Trophoblast cell (in vitro differentiated cells and primary cell): ENCODE measurements around the gene LDHB.
A peak's percentile ranks its signal among the peaks of the same experiment; 100 is the strongest.
"Not testable (repeated sequence)": the region's sequence is repeated elsewhere in the genome, so short reads cannot be mapped to it uniquely, and the experiment has no call there.

Source experiments
- DNase-seq, 2 donors: peaks; one replicate each; pipeline ENCODE4 v3.0.0-alpha.2; 2016
- H2AFZ ChIP-seq: 2 replicates; pipeline ENCODE4 v1.6.1; 2013; ENCODE audit warnings: low read length, moderate library complexity, mild to moderate bottlenecking; ENCODE audit not compliant: insufficient read depth, poor library complexity
- H2AK5ac ChIP-seq: 2 replicates; pipeline ENCODE4 v1.6.1; 2013; ENCODE audit warnings: mild to moderate bottlenecking, low read length
- H2BK120ac ChIP-seq: 2 replicates; pipeline ENCODE4 v1.6.1; 2013; ENCODE audit warnings: low read length, mild to moderate bottlenecking, moderate library complexity; ENCODE audit not compliant: insufficient read depth, poor library complexity
- H2BK12ac ChIP-seq: 2 replicates; pipeline ENCODE4 v1.6.1; 2013; ENCODE audit warnings: mild to moderate bottlenecking, low read length, moderate library complexity
- H2BK5ac ChIP-seq: 2 replicates; pipeline ENCODE4 v1.6.1; 2013; ENCODE audit warnings: low read length, low read depth, moderate library complexity, mild to moderate bottlenecking; ENCODE audit not compliant: poor library complexity
- H3K14ac ChIP-seq: 2 replicates; pipeline ENCODE4 v1.6.1; 2013; ENCODE audit warnings: mild to moderate bottlenecking, low read length
- H3K18ac ChIP-seq: 2 replicates; pipeline ENCODE4 v1.6.1; 2013; ENCODE audit warnings: mild to moderate bottlenecking, low read length
- H3K23ac ChIP-seq: 2 replicates; pipeline ENCODE4 v1.6.1; 2013; ENCODE audit warnings: low read length
- H3K27ac ChIP-seq: 2 replicates; pipeline ENCODE4 v1.5.1; 2013; ENCODE audit warnings: low read depth, mild to moderate bottlenecking, inconsistent platforms, low read length, moderate library complexity
- H3K27me3 ChIP-seq: 2 replicates; pipeline ENCODE4 v1.6.1; 2013; ENCODE audit warnings: inconsistent platforms, mild to moderate bottlenecking, low read length, moderate library complexity; ENCODE audit not compliant: insufficient read depth
- H3K36me3 ChIP-seq, 2 experiments: 1 replicate in 1 of 2; 2 replicates in 1 of 2; pipeline ENCODE4 v1.6.1; 2013; ENCODE audit warnings: low read length in 2 of 2, mild to moderate bottlenecking in 2 of 2, moderate library complexity in 1 of 2; ENCODE audit not compliant: insufficient read depth in 2 of 2, control insufficient read depth in 1 of 2
- H3K4ac ChIP-seq: 2 replicates; pipeline ENCODE4 v1.6.1; 2013; ENCODE audit warnings: low read depth, mild to moderate bottlenecking, low read length, moderate library complexity
- H3K4me1 ChIP-seq, 2 experiments: 1 replicate in 1 of 2; 2 replicates in 1 of 2; pipeline ENCODE4 v1.6.1; 2013; ENCODE audit warnings: low read length in 2 of 2, mild to moderate bottlenecking in 2 of 2, moderate library complexity in 1 of 2; ENCODE audit not compliant: insufficient read depth in 2 of 2, control insufficient read depth in 1 of 2
- H3K4me2 ChIP-seq: 2 replicates; pipeline ENCODE4 v1.6.1; 2013; ENCODE audit warnings: inconsistent platforms, mild to moderate bottlenecking, low read length, moderate library complexity
- H3K4me3 ChIP-seq: 2 replicates; pipeline ENCODE4 v1.5.1; 2013; ENCODE audit warnings: mild to moderate bottlenecking, low read depth, low read length, inconsistent platforms
- H3K79me1 ChIP-seq: one replicate; pipeline ENCODE4 v1.6.1; 2013; ENCODE audit warnings: low read length
- H3K79me2 ChIP-seq: 2 replicates; pipeline ENCODE4 v1.6.1; 2013; ENCODE audit warnings: low read length, mild to moderate bottlenecking; ENCODE audit not compliant: control insufficient read depth, insufficient read depth, poor library complexity
- H3K9ac ChIP-seq: 2 replicates; pipeline ENCODE4 v1.6.1; 2013; ENCODE audit warnings: mild to moderate bottlenecking, low read length
- H3K9me3 ChIP-seq: 2 replicates; pipeline ENCODE4 v1.6.1; 2013; ENCODE audit warnings: low read depth, mild to moderate bottlenecking, control low read depth, inconsistent platforms, low read length; ENCODE audit not compliant: insufficient read depth
- H4K12ac ChIP-seq: 2 replicates; pipeline ENCODE4 v1.6.1; 2013; ENCODE audit warnings: low read depth, mild to moderate bottlenecking, low read length, moderate library complexity
- H4K8ac ChIP-seq: 2 replicates; pipeline ENCODE4 v1.6.1; 2013; ENCODE audit warnings: low read depth, mild to moderate bottlenecking, low read length, moderate library complexity
- H4K91ac ChIP-seq: one replicate; pipeline ENCODE4 v1.6.1; 2013; ENCODE audit warnings: low read depth, mild to moderate bottlenecking, low read length, moderate library complexity
- WGBS: extraction: QIAGEN DNeasy Blood & Tissue Kit; methylation state at CpG from one replicate; pipeline ENCODE4 v1.1.7; 2013; ENCODE audit warnings: missing lambda C conversion rate; ENCODE audit not compliant: insufficient read length, insufficient coverage; ENCODE audit errors: extremely low coverage; 5-methylcytosine and 5-hydroxymethylcytosine counted together

LDHB gene

GRCh38 chr12:21662122-21662792 is 4.6 kb upstream of the LDHB start:
- Histone ChIP-seq H3K23ac (no peak overlapping the region), H3K4ac (no peak overlapping the region), H2BK5ac (no peak overlapping the region), H2AFZ (no peak overlapping the region), H3K4me1 (peaks cover 0 to 2% of the 10 kb centered on the region in 2 experiments), H4K8ac (no peak overlapping the region), H3K27ac (no peak overlapping the region), H3K4me2 (no peak overlapping the region), H3K79me2 (peaks cover 3% of the 10 kb centered on the region), H2AK5ac (no peak overlapping the region), H4K12ac (no peak overlapping the region), H2BK12ac (no peak overlapping the region), H4K91ac (no peak overlapping the region), H3K9me3 (no peaks in the 10 kb centered on the region), H3K36me3 (no peaks in the 10 kb centered on the region), H2BK120ac (no peak overlapping the region), H3K4me3 (no peak overlapping the region), H3K79me1 (peaks cover 3% of the 10 kb centered on the region), H3K27me3 (no peaks in the 10 kb centered on the region), H3K18ac (no peak overlapping the region), H3K9ac (no peak overlapping the region), H3K14ac (no peak overlapping the region)
- WGBS: no CpG with 5 or more reads among the region's 27 CpGs
- no peak for DNase-seq

DNA sequence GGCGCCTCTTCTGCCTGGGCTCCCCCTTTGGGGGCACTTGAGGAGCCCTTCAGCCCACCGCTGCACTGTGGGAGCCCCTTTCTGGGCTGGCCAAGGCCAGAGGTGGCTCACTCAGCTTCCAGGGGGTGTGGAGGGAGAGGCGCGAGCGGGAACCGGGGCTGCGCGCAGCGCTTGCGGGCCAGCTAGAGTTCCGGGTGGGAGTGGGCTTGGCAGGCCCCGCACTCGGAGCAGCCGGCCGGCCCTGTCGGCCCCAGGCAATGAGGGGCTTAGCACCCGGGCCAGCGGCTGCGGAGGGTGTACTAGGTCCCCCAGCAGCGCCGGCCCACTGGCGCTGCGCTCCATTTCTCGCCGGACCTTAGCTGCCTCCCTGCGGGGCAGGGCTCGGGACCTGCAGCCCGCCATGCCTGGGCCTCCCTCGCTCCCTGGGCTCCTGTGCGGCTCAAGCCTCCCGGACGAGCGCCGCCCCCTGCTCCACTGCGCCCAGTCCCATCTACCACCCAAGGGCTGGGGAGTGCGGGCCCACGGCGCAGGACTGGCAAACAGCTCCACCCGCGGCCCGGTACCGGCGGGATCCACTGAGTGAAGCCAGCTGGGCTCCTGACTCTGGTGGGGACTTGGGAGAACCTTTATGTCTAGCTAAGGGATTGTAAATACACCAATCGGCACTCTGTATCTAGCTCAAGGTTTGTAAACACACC is 3.9 kb upstream of the LDHB start:
- no CpG with 5 or more reads among the region's 44 CpGs for WGBS
- H3K79me1 ChIP-seq, H3K79me2 ChIP-seq, H2BK5ac ChIP-seq, H3K27ac ChIP-seq, H4K8ac ChIP-seq, H2BK120ac ChIP-seq, H3K4ac ChIP-seq, H3K23ac ChIP-seq, H3K4me3 ChIP-seq, H2AFZ ChIP-seq, H2AK5ac ChIP-seq, H3K36me3 ChIP-seq, H4K12ac ChIP-seq, H2BK12ac ChIP-seq, H3K18ac ChIP-seq, DNase-seq, H3K9me3 ChIP-seq, H3K9ac ChIP-seq, H3K4me2 ChIP-seq, H4K91ac ChIP-seq, H3K27me3 ChIP-seq, H3K14ac ChIP-seq, H3K4me1 ChIP-seq: not testable (repeated sequence)

DNA sequence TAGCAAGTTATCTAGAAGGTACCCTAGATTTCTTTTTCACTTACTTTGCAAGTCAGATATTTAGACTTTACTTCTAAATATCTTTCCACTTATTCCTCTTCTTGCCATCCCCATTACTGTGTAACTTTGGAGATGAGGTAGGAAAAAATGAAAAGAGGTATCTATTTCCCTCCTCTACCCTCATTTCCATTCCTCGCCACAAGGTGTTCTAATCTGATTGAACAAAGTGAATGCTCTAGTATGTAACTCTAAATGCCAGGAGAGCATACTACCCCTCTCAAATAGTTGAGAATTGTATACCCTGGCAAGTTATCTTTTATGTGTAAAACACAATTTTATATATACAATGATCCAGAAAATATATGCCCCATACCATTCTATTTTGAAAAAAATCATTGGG is 1.7 kb upstream of the LDHB start:
- H3K14ac ChIP-seq: no peak overlapping the region
- DNase-seq: peak in 1 of 2 donors; percentile 18
- H3K4me3 ChIP-seq: no peak overlapping the region
- peaks cover 0 to 2% of the 10 kb centered on the region in 2 experiments for H3K4me1 ChIP-seq
- no peak overlapping the region for H2AFZ ChIP-seq
- H4K8ac ChIP-seq: no peak overlapping the region
- no peak overlapping the region for H3K27ac ChIP-seq
- H4K91ac ChIP-seq: no peak overlapping the region
- H2AK5ac ChIP-seq: no peak overlapping the region
- H3K36me3 ChIP-seq: peaks cover 1 to 4% of the 10 kb centered on the region in 2 experiments
- no peaks in the 10 kb centered on the region for H3K27me3 ChIP-seq
- H3K4ac ChIP-seq: no peak overlapping the region
- H2BK12ac ChIP-seq: no peak overlapping the region
- WGBS: no CpG with 5 or more reads among the region's 1 CpG
- no peak overlapping the region for H2BK5ac ChIP-seq
- H3K18ac ChIP-seq: no peak overlapping the region
- H3K79me2 ChIP-seq: peaks cover 4% of the 10 kb centered on the region
- no peak overlapping the region for H3K4me2 ChIP-seq
- no peak overlapping the region for H4K12ac ChIP-seq
- H3K9ac ChIP-seq: no peak overlapping the region
- H2BK120ac ChIP-seq: no peak overlapping the region
- H3K9me3 ChIP-seq: no peaks in the 10 kb centered on the region
- peaks cover 7% of the 10 kb centered on the region for H3K79me1 ChIP-seq
- H3K23ac ChIP-seq: no peak overlapping the region

- no peak overlapping the region for H2AK5ac ChIP-seq
- no peaks in the 10 kb centered on the region for H3K27me3 ChIP-seq
- peaks cover 4 to 8% of the 10 kb centered on the region in 2 experiments for H3K36me3 ChIP-seq
- H2BK5ac ChIP-seq: peak overlapping the region; percentile 60
- peak overlapping the region; percentile 35 for H3K4ac ChIP-seq
- H3K9ac ChIP-seq: peak overlapping the region; percentile 92
- DNase-seq: peak in 1 of 2 donors; percentile 23
- peaks cover 7% of the 10 kb centered on the region for H3K79me1 ChIP-seq
- H3K4me1 ChIP-seq: peaks cover 0 to 2% of the 10 kb centered on the region in 2 experiments
- H2AFZ ChIP-seq: peak overlapping the region; percentile 72
- H3K18ac ChIP-seq: peak overlapping the region; percentile 70
- peaks cover 4% of the 10 kb centered on the region for H3K79me2 ChIP-seq
- H2BK120ac ChIP-seq: peak overlapping the region; percentile 43
- peak overlapping the region; percentile 64 for H4K91ac ChIP-seq
- H4K8ac ChIP-seq: peak overlapping the region; percentile 61
- no CpG with 5 or more reads among the region's 16 CpGs for WGBS
- H2BK12ac ChIP-seq: no peak overlapping the region
- H3K9me3 ChIP-seq: no peaks in the 10 kb centered on the region
- peak overlapping the region; percentile 40 for H3K14ac ChIP-seq
- peak overlapping the region; percentile 84 for H3K4me2 ChIP-seq
- H3K27ac ChIP-seq: peak overlapping the region; percentile 0
- H4K12ac ChIP-seq: no peak overlapping the region
- H3K23ac ChIP-seq: no peak overlapping the region
- peak overlapping the region; percentile 92 for H3K4me3 ChIP-seq
Observed at GRCh38 chr12:21656905-21657325, 727 bp downstream of the LDHB start.
